Measurements from ENCODE around the gene NT5DC1. TPM values are rescaled to one million over a fixed set of nuclear protein-coding genes. Genes with fewer than 3 reads are reported as not detected.

Gene NT5DC1
- polyA plus RNA-seq, 4 donors: 18.4 to 59.5 (median 24.7) TPM

DNA sequence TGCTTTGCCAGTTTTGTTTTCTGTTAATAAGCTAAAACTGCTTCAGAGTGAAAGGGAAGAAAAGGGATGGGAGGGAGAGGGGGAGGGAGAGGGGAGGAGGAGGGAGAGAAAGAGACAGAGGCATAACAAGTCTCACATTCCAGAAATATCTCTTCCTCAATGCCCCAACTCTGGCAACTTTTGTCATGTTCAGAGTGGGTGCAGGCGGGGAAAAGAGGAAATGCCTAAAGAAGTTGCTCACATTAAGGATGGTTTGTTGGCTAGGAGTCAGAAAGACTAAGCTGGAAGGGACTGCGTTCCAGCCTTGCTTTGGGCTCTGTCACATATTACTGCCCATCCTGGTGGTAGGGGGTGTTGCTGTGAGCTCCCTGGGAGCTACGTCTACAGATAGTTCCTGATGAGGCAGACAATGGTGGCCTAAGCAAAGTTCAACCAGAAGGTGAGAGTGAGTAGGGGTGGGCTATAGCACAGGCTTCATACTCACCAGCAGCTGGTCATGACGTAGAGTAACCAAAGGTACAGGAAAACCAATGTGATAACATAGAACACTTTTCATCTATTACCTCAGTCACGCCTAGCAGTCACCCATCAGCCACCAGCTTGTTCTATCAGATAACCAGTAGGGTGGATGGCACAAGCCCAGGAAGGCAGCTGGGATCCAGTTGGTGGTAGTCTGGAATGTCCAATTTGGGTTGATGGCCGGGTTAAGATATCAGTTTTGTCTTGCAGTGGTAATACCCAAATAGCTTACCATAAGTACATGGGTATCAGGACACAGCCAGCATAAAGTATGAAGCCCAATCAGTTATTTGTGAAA is 151.1 kb downstream of the NT5DC1 start:
- H3K4me1 ChIP-seq (ENCODE audit: control insufficient read depth in 3 of 3, insufficient read depth in 2 of 3, low read depth in 1 of 3, low read length in 2 of 3): peaks cover 8 to 27% (median 16%) of the 10 kb centered on the region in 3 donors
- H3K36me3 ChIP-seq (ENCODE audit: control insufficient read depth in 3 of 3, insufficient read depth in 2 of 3, low read depth in 1 of 3, low read length in 3 of 3): peaks cover 0 to 2% (median 0%) of the 10 kb centered on the region in 3 donors
- no peak overlapping the region for H3K4me3 ChIP-seq (ENCODE audit: low read depth in 1 of 3, low read length in 3 of 3)
- no peak overlapping the region for H3K27ac ChIP-seq (ENCODE audit: low read depth in 1 of 3, low read length in 2 of 3)
- DNase-seq: no peak
- WGBS, 3 donors: 73 to 87% (median 86%) methylated on average over 6 of the region's 6 CpGs
- H3K27me3 ChIP-seq (ENCODE audit: control insufficient read depth in 3 of 3, insufficient read depth in 3 of 3, low read length in 3 of 3): no peaks in the 10 kb centered on the region
- FAIRE-seq: no peak
- no peaks in the 10 kb centered on the region for H3K9me3 ChIP-seq (ENCODE audit: control insufficient read depth in 2 of 2, insufficient read depth in 1 of 2, low read depth in 1 of 2, low read length in 1 of 2)

DNA sequence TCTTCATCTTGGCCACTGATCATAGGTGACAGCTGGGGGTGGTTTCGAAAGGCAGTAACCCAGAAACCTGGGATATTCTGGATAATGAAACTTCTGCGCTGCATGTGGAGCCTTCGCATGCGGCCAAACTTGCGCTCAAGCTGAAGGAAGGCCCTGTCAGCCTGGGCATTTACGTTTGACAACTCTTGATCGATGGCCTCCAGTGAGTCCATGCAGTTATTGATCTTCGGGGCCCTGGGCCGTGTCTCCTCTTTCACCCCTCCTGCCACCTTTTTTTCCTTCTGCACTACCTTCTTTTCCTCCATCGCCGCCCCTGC is 152.5 kb downstream of the NT5DC1 start:
- H3K27me3 ChIP-seq (ENCODE audit: control insufficient read depth in 3 of 3, insufficient read depth in 3 of 3, low read length in 3 of 3): no peaks in the 10 kb centered on the region
- peak overlapping the region in 2 of 3 donors; percentile 87 to 88 for H3K27ac ChIP-seq (ENCODE audit: low read depth in 1 of 3, low read length in 2 of 3)
- peak overlapping the region; percentile 72 to 96 (median 89) for H3K4me3 ChIP-seq (ENCODE audit: low read depth in 1 of 3, low read length in 3 of 3)
- DNase-seq (no peak), FAIRE-seq (no peak)
- H3K36me3 ChIP-seq (ENCODE audit: control insufficient read depth in 3 of 3, insufficient read depth in 2 of 3, low read depth in 1 of 3, low read length in 3 of 3): peaks cover 0 to 2% (median 0%) of the 10 kb centered on the region in 3 donors
- no peaks in the 10 kb centered on the region for H3K9me3 ChIP-seq (ENCODE audit: control insufficient read depth in 2 of 2, insufficient read depth in 1 of 2, low read depth in 1 of 2, low read length in 1 of 2)
- 22 to 31% (median 31%) methylated on average over 11 of the region's 11 CpGs for WGBS, 3 donors
- peaks cover 8 to 27% (median 16%) of the 10 kb centered on the region in 3 donors for H3K4me1 ChIP-seq (ENCODE audit: control insufficient read depth in 3 of 3, insufficient read depth in 2 of 3, low read depth in 1 of 3, low read length in 2 of 3)

DNA sequence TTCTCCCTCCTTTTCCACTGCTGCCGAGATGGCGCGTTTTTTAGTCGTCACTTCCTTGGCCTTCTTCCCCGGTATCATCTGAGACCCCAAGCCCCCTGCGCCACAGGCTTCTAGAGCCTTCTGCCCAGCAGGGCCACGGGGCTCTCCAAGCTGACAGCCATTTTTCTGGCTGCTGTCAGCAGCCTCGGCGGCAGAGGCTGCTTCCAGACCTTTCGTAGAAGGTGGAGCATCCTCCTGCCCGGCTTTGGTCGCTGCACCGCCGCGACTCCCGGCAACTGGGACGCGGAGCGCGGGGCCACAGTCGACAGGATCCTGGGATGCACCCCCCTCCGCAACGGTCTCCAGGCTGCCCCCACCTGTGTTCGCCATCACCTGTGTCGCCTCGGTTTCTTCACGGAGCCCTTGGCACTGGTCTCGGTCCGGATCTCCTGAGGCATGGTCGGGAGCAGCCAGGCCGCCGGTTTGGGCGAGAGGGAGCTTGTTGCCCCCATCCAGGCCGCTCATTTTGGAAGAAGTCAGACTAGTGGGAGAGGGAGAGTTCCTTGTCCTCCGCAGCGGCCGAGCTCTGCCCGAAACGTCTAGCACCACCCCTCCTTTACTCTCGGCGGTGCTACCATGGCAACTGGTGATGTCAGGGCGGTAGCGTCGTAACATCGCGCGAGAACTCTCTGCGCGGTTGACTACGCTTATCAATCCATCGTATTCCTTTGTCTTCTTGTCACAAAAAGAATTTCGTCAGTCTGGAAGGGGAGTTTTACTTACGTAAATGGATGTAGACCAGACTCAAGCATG is 153.0 kb downstream of the NT5DC1 start, which contains the start of gene TSPYL4:
Gene TSPYL4 (minus strand): TSS at position 571 of the 792 bp plus-strand sequence. CDS start 67 bp downstream, at position 504.
- peak within 1 kb of the TSS; percentile 56 to 88 (median 87) for H3K27ac ChIP-seq (ENCODE audit: low read depth in 1 of 3, low read length in 2 of 3)
- H3K36me3 ChIP-seq (ENCODE audit: control insufficient read depth in 3 of 3, insufficient read depth in 2 of 3, low read depth in 1 of 3, low read length in 3 of 3): peaks cover 0 to 5% (median 0%) of the 10 kb centered on the region in 3 donors
- 0 to 1% (median 0%) methylated on average over 51 to 53 of the region's 53 CpGs for WGBS, 3 donors
- H3K9me3 ChIP-seq (ENCODE audit: control insufficient read depth in 2 of 2, insufficient read depth in 1 of 2, low read depth in 1 of 2, low read length in 1 of 2): no peaks in the 10 kb centered on the region
- peaks cover 8 to 27% (median 16%) of the 10 kb centered on the region in 3 donors for H3K4me1 ChIP-seq (ENCODE audit: control insufficient read depth in 3 of 3, insufficient read depth in 2 of 3, low read depth in 1 of 3, low read length in 2 of 3)
- peak within 1 kb of the TSS; percentile 72 to 96 (median 89) for H3K4me3 ChIP-seq (ENCODE audit: low read depth in 1 of 3, low read length in 3 of 3)
- no peaks in the 10 kb centered on the region for H3K27me3 ChIP-seq (ENCODE audit: control insufficient read depth in 3 of 3, insufficient read depth in 3 of 3, low read length in 3 of 3)
- peak; percentile 93 to 97 for DNase-seq
- no peak for FAIRE-seq

DNA sequence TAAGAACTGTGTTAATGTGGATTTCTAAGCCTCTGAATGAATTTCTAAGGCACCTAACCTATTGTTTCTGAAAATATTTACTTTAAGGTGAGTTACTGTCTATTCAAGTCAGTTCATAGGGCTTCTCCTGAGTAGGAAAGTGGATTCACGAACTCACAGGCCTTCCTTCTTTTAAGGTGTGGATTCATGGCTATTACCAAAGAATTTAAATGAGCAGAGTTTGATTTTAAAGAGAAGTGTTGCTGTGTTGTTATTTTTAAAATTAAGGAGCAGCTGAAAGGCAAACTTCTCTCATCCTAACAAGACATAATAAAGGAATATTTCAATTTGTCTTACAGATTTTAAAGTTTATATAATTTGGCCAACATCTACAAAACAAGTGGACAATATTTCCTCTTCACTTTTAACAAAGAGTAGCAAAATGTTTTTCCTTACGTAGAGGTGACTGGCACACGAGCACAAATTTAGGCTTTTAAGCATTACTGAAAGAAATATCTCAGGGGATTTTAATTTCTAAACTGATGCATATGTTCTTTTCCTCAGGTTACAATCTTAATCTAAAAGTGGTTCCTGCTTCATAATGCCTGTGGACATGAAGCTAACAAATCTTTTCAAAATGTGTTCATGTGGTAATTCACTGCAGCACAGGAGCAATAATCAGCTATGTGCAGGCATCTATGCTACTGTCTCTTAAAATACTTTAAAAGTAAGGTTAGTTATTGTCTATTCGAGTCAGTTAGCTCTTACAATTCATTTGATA is 153.8 kb downstream of the NT5DC1 start:
- H3K36me3 ChIP-seq (ENCODE audit: control insufficient read depth in 3 of 3, insufficient read depth in 2 of 3, low read depth in 1 of 3, low read length in 3 of 3): peaks cover 0 to 9% (median 0%) of the 10 kb centered on the region in 3 donors
- DNase-seq (no peak), FAIRE-seq (no peak)
- H3K9me3 ChIP-seq (ENCODE audit: control insufficient read depth in 2 of 2, insufficient read depth in 1 of 2, low read depth in 1 of 2, low read length in 1 of 2): no peaks in the 10 kb centered on the region
- H3K4me1 ChIP-seq (ENCODE audit: control insufficient read depth in 3 of 3, insufficient read depth in 2 of 3, low read depth in 1 of 3, low read length in 2 of 3): peaks cover 8 to 27% (median 16%) of the 10 kb centered on the region in 3 donors
- H3K4me3 ChIP-seq (ENCODE audit: low read depth in 1 of 3, low read length in 3 of 3): peak overlapping the region in 2 of 3 donors; percentile 72 to 96
- H3K27ac ChIP-seq (ENCODE audit: low read depth in 1 of 3, low read length in 2 of 3): peak overlapping the region in 2 of 3 donors; percentile 87 to 88
- no peaks in the 10 kb centered on the region for H3K27me3 ChIP-seq (ENCODE audit: control insufficient read depth in 3 of 3, insufficient read depth in 3 of 3, low read length in 3 of 3)
- 9 to 20% (median 13%) methylated on average over 4 of the region's 4 CpGs for WGBS, 3 donors

DNA sequence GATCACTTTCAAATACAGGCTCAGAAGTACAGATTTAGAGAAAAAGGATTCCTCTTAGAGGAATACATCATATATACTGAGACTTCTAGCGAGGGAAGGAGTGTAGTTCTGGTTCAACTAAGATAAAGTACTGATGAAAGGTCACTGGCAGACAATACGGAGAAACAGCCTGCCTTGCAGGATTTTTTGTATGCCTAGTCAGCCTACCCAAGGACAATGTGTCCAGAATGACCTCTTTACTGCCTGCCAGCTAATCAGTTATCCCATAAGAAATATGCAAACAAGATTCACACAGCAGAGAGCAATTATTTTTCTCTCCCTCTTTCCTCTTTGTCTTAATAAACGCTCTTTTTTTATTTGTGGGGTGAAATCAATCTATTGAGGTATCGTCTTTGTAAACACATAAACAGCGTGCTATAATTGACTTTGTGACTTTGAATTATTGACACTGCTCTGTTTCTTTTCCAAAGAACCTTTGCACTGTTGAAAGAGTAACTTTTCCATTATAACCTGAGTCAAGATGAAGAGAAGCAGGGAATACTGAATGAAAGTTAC is 154.7 kb downstream of the NT5DC1 start:
- FAIRE-seq (no peak), DNase-seq (peak; percentile 63 to 73)
- Histone ChIP-seq H3K4me3 (ENCODE audit: low read depth in 1 of 3, low read length in 3 of 3) (no peak overlapping the region), H3K9me3 (ENCODE audit: control insufficient read depth in 2 of 2, insufficient read depth in 1 of 2, low read depth in 1 of 2, low read length in 1 of 2) (no peaks in the 10 kb centered on the region), H3K27me3 (ENCODE audit: control insufficient read depth in 3 of 3, insufficient read depth in 3 of 3, low read length in 3 of 3) (no peaks in the 10 kb centered on the region), H3K36me3 (ENCODE audit: control insufficient read depth in 3 of 3, insufficient read depth in 2 of 3, low read depth in 1 of 3, low read length in 3 of 3) (peaks cover 0 to 9% (median 0%) of the 10 kb centered on the region in 3 donors), H3K4me1 (ENCODE audit: control insufficient read depth in 3 of 3, insufficient read depth in 2 of 3, low read depth in 1 of 3, low read length in 2 of 3) (peaks cover 8 to 27% (median 16%) of the 10 kb centered on the region in 3 donors), H3K27ac (ENCODE audit: low read depth in 1 of 3, low read length in 2 of 3) (peak overlapping the region in 1 of 3 donors; percentile 87)
- WGBS, 3 donors: 14 to 40% (median 38%) methylated on average over 5 of the region's 5 CpGs

DNA sequence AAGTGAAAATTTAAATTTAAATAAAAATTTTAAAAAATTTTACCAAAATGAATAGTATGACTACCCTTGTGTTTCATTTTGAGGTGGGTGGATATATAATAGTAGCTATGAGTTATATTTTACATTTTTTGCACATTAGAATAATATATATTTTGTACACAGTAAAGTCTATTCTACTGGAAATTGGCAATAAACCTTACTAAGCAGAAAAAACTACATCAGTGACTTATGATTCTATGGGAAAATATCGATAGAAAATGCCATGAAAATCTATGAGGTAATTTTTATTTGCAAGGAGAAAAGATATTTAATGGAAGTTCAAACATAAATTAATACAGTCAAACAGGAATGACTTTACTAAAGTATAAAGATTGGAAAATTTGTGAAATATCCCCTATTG is 156.0 kb downstream of the NT5DC1 start:
- FAIRE-seq (no peak), DNase-seq (no peak)
- Histone ChIP-seq H3K27me3 (ENCODE audit: control insufficient read depth in 3 of 3, insufficient read depth in 3 of 3, low read length in 3 of 3) (no peaks in the 10 kb centered on the region), H3K27ac (ENCODE audit: low read depth in 1 of 3, low read length in 2 of 3) (no peak overlapping the region), H3K4me1 (ENCODE audit: control insufficient read depth in 3 of 3, insufficient read depth in 2 of 3, low read depth in 1 of 3, low read length in 2 of 3) (peaks cover 8 to 17% (median 12%) of the 10 kb centered on the region in 3 donors), H3K36me3 (ENCODE audit: control insufficient read depth in 3 of 3, insufficient read depth in 2 of 3, low read depth in 1 of 3, low read length in 3 of 3) (peaks cover 0 to 7% (median 0%) of the 10 kb centered on the region in 3 donors), H3K4me3 (ENCODE audit: low read depth in 1 of 3, low read length in 3 of 3) (no peak overlapping the region), H3K9me3 (ENCODE audit: control insufficient read depth in 2 of 2, insufficient read depth in 1 of 2, low read depth in 1 of 2, low read length in 1 of 2) (no peaks in the 10 kb centered on the region)
- WGBS, 3 donors: 95 to 98% (median 97%) methylated on average over 1 of the region's 1 CpG

DNA sequence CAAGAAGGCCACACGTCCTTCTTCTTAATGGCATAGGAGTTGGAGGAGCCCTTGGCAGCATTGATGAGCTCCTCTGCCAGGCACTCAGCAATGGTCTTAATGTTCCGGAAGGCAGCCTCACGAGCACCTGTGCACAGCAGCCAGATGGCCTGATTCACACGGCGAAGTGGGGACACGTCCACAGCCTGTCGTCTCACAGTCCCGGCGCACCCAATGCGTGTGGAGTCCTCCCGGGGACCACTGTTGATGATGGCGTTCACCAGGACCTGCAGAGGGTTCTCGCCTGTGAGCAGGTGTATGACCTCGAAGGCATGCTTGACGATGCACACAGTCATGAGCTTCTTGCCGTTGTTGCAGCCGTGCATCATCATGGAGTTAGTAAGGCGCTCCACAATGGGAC is 157.9 kb downstream of the NT5DC1 start:
- DNase-seq: no peak
- Histone ChIP-seq H3K36me3 (ENCODE audit: control insufficient read depth in 3 of 3, insufficient read depth in 2 of 3, low read depth in 1 of 3, low read length in 3 of 3) (peaks cover 0 to 7% (median 0%) of the 10 kb centered on the region in 3 donors), H3K27me3 (ENCODE audit: control insufficient read depth in 3 of 3, insufficient read depth in 3 of 3, low read length in 3 of 3) (no peaks in the 10 kb centered on the region), H3K4me3 (ENCODE audit: low read depth in 1 of 3, low read length in 3 of 3) (no peak overlapping the region), H3K4me1 (ENCODE audit: control insufficient read depth in 3 of 3, insufficient read depth in 2 of 3, low read depth in 1 of 3, low read length in 2 of 3) (peaks cover 0 to 5% (median 0%) of the 10 kb centered on the region in 3 donors), H3K27ac (ENCODE audit: low read depth in 1 of 3, low read length in 2 of 3) (no peak overlapping the region), H3K9me3 (ENCODE audit: control insufficient read depth in 2 of 2, insufficient read depth in 1 of 2, low read depth in 1 of 2, low read length in 1 of 2) (no peaks in the 10 kb centered on the region)
- no peak for FAIRE-seq
- WGBS, 3 donors: 96 to 97% (median 97%) methylated on average over 18 of the region's 18 CpGs
